GM10266 (cell line): ENCODE data around the gene GPR68.
"Not testable (repeated sequence)": the region's sequence is repeated elsewhere in the genome, so short reads cannot be mapped to it uniquely, and the experiment has no call there.

Source experiments
- DNase-seq: peaks from one replicate; pipeline ENCODE4 v3.0.0; 2012; ENCODE audit errors: extremely low spot score
- TF ChIP-seq, protein P1 (sequence below): IDR thresholded peaks from 2 replicates; pipeline ENCODE4 v1.5.1; 2012; ENCODE audit warnings: mild to moderate bottlenecking, low read depth; ENCODE audit not compliant: control insufficient read depth, insufficient read depth; ENCODE audit errors: missing control alignments

GPR68 gene

DNA sequence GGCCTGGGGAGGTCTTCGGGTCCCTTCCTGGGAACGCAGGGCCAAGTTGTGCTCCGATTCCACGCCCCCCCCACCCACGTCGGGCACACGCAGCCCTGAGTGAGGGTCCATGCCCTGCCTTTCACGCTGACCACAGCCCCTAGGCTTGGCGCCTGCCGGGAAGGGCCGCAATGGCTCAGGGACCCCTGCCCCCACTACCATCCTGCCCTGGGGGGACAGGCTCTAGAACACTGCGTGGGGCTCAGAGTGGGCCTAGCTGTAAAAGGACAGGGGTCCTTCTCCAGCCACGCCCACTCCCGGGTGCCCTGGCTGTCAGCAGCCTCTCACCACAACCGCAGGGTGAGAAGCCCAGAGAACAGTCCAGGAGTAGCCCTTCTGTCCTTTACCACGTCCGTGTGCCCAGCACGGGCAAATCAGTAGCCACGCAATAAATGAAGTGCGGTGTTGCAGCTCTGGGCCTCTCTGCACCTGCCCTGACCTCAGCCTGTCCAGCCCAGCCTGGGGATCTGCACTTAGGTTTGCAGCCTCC lies 9.4 kb upstream of the GPR68 start:
- TF ChIP-seq, protein P1, sequence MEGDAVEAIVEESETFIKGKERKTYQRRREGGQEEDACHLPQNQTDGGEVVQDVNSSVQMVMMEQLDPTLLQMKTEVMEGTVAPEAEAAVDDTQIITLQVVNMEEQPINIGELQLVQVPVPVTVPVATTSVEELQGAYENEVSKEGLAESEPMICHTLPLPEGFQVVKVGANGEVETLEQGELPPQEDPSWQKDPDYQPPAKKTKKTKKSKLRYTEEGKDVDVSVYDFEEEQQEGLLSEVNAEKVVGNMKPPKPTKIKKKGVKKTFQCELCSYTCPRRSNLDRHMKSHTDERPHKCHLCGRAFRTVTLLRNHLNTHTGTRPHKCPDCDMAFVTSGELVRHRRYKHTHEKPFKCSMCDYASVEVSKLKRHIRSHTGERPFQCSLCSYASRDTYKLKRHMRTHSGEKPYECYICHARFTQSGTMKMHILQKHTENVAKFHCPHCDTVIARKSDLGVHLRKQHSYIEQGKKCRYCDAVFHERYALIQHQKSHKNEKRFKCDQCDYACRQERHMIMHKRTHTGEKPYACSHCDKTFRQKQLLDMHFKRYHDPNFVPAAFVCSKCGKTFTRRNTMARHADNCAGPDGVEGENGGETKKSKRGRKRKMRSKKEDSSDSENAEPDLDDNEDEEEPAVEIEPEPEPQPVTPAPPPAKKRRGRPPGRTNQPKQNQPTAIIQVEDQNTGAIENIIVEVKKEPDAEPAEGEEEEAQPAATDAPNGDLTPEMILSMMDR, result no peak
- DNase-seq, result no peak

DNA sequence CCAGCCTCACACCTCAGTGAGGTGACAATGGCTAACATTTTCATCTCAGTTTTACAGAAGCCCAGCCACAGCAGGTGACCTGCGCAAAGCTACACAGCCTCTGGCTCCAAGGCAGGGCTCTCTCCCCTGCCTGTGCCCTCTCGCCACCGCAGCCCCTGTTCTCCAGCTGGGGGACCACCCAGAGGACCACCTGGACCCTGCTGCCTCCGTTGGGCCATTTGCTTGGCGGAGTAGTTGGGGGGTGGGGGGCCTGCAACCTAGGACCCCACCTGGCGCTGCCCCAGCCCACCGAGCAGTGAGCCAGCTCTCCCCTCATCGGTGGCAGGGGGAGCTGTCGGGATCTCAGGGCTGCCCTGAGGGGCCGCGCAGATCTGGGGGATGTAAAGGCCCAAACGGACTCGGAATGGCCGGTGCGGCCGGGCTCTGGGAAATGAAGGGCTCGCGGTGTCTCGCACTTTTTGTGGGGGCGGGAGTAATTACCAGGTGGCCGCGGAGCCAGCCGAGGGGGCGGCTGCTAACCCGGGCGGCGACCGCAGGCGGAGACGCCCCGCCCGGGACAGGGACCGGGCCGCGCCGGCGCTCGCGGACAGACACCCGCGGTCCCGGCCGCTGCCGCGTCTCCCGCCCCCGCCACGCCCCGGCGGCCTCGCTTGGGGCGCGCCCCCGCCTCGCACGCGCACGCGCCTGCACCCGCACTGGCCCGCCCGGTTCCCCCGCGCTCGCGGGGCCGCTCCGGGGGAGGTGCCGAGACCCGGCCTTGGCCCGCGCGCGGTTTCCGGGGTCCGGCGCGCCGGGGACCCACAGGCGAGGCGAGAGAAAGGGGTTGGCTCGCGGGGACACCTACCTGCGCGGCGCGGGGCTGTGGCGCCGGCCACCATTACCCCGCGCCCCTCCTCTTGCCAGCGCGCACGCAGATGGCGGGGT lies 8.6 kb upstream of the GPR68 start:
- TF ChIP-seq, protein P1, result peak; percentile 14
- peak; percentile 71 for DNase-seq

DNA sequence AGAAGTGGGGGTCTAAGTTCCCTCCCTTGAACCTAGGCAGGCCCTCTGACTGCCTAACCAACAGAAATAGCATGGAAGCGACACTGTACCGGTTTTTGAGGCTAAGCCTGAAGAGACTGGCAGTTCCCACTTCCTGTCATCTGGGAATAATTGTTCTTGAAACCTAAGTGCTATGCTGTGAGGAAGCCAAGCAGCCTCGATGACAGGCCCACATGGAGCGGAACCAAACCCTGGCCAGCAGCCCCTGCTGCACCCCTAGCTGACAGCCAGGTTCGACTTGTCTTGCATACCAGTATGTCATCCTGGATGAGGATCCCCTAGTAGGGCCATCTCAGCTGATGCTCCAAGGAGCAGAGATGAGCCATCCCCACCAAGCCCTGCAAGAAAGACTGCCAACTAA lies 6.4 kb upstream of the GPR68 start:
- TF ChIP-seq, protein P1, result no peak
- DNase-seq, result no peak

DNA sequence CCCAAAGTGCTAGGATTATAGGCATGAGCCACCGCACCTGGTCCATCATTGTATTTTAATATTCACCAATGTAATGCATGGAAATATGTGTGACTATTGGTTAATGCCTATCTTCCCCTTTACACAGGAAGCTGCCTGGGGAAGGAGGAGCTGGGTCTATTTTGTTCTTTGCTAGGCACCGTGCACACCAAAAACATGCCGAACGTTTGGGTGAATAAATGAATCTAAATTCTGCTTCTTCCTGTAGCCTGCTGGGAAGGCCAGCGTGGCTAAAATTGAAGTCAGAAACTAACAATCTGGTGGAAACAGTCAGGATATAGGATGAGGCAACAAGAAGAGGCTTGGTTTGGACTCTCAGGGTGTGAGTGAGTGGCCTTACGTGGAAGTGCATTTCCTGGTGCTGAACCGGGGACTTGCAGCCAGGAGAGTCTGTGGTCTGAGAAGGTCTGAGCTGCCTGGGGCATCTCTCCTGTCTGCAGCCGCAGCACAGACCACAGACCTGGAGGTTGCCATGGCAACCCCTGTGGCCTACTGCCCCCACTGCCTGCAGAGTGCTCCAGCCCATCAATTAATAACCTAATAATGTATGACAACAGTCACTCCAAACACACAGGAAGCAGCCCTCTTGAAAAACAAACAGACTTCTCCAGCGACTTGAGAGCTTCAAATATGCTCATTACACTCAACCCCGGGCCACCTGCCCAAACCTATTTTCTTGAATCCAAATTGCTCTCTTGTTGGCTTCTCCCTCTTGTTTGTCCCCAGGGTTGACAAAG lies 5.5 kb upstream of the GPR68 start:
- DNase-seq, result peak; percentile 81
- TF ChIP-seq, protein P1, result peak; percentile 27

DNA sequence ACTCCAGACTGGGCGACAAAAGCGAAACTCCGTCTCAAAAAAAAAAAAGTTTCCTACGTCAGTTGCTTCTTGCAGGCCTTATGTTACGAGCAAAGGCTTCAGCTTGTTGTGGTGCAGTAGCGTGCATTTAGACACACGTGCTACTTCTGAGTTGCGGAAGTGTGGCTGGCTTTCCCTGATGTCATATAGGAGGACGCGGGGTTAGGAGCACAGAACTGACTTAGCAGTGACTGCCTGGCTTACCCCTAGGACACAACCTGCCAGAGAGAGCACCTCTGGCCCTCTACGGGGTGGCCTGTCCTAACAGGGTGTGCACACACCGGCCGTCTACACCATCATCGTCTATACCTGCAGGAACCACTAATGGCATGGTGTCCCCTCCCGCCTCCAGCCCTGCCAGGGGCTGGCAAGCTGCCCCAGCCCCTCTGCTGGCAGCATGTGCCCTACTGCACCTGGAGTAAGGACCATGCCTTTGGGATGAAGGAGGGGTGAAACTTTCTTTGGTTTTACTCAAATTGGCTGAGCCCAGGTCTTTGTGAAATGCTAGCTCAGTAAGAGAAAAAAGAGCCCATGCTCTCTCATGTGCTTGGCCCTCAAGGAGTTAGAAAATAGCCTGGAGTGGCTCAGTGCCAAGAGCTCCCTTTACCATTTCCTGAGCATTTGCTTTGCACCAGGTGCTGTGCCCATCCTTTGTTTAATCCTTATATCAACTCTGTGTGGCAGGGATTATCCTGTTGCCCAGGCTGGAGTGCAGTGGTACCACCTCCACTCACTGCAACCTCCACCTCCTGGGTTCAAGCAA lies 1.7 kb upstream of the GPR68 start:
- TF ChIP-seq, protein P1, result no peak
- DNase-seq, result no peak

DNA sequence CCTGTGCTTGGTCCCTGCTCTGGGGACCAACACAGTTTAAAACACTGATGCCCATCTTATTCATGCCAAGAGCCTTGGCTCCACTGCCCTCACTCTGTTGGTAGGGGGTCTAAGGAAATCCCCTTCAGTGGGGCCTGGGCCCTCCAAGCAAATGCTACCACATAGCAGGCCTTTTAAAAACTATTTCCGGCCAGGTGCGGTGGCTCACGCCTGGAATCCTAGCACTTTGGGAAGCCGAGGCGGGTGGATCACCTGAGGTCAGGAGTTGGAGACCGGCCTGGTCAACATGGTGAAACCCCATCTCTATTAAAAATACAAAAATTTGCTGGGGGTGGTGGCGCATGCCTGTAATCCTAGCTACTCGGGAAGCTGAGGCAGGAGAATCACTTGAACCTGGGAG lies 1.1 kb upstream of the GPR68 start:
- DNase-seq, result not testable (repeated sequence)

DNA sequence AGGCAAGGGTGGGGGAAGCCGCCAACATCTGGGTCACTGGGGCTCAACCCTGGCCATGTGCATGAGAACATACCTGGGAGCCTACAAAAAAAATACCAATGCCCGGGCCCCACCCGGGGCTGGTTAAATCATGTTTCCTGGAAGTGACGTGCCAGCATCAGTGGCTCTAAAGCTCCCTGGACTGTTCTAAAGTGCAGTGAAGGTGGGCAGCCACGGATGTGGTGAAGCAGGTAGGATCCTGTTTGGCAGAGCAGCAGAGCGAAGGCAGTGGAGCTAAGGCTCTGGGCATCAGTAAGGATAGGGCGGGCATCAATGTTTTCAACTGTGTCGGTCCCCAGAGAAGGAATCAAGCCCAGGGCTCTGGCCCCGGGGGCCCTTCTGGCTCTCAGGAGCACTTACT lies 525 bp upstream of the GPR68 start:
- DNase-seq, result no peak
- TF ChIP-seq, protein P1, result no peak
